Measurements from ENCODE around the gene ENPP7.

The ENPP7 gene

DNA sequence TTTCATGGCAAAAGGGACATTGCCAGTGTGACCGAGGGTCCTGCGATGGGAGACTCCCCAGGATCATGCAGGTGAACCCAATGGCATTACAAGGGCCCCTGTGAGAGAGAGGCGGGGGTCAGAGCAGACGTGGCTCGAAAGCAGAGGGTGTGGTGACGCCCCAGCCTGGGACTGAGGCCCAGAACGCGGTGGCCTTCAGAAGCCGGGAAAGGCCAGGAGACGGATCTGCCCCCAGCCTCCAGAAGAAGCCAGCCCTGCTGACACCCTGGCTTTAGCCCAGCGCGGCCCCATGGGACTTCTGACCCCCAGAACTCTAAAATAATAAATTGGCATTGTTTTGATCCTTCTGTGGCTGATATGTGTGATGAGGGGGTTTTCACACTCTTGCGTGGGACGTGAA lies 17.4 kb upstream of the ENPP7 start:
- FAIRE-seq: no peak
- TF ChIP-seq, protein P1, sequence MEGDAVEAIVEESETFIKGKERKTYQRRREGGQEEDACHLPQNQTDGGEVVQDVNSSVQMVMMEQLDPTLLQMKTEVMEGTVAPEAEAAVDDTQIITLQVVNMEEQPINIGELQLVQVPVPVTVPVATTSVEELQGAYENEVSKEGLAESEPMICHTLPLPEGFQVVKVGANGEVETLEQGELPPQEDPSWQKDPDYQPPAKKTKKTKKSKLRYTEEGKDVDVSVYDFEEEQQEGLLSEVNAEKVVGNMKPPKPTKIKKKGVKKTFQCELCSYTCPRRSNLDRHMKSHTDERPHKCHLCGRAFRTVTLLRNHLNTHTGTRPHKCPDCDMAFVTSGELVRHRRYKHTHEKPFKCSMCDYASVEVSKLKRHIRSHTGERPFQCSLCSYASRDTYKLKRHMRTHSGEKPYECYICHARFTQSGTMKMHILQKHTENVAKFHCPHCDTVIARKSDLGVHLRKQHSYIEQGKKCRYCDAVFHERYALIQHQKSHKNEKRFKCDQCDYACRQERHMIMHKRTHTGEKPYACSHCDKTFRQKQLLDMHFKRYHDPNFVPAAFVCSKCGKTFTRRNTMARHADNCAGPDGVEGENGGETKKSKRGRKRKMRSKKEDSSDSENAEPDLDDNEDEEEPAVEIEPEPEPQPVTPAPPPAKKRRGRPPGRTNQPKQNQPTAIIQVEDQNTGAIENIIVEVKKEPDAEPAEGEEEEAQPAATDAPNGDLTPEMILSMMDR (IDR thresholded peaks at IDR 0.05; ENCODE audit: insufficient read depth, missing control alignments): no peak
- DNase-seq (ENCODE audit: insufficient read length, low spot score): no peak

DNA sequence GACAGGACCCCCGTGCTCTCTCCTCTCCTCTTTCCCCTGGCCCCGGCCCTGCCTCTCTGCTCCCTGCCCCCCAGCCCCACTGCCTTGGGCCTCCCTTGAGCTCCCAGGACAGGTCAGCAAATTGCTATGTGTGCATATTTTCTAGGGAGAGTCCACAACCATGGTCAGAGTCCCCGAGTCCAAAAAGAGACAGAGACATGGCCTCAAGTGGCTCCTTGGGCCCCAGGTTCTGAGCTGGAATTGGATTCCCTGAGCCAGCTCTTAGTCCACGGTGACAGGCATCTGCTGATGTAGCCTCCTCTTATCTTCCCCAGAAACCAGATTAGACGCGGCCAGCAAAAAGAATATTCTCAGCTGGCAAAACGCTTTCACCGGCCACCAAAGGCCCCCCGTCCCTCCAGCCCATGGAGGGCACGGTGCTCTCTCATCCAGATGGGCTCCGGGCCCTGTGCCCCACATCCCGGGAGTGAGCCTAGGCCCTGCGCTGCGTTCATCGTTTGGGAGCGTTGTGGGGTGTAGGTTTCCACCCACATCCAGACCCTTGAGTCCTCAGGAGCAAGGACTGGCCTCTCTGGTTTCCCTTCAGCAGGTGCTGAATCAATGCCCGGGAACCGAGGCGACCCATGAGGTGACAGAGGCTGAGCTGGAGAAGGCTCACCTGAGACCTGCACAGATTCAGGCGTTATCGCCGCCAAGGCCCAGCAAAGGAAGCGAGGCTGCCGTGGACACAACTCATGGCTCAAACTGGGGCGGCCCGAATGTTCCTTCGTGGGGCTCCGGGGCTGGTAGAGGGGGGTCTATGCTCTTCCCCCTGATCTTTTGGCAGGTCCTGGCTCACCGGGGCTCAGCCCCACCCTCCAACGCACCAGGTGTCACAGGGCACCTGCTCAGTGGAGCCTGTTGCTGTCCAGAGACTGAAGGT lies 16.3 kb upstream of the ENPP7 start:
- FAIRE-seq (no peak), DNase-seq (ENCODE audit: insufficient read length, low spot score) (no peak)
- TF ChIP-seq, protein P1 (IDR thresholded peaks at IDR 0.05; ENCODE audit: insufficient read depth, missing control alignments): no peak

DNA sequence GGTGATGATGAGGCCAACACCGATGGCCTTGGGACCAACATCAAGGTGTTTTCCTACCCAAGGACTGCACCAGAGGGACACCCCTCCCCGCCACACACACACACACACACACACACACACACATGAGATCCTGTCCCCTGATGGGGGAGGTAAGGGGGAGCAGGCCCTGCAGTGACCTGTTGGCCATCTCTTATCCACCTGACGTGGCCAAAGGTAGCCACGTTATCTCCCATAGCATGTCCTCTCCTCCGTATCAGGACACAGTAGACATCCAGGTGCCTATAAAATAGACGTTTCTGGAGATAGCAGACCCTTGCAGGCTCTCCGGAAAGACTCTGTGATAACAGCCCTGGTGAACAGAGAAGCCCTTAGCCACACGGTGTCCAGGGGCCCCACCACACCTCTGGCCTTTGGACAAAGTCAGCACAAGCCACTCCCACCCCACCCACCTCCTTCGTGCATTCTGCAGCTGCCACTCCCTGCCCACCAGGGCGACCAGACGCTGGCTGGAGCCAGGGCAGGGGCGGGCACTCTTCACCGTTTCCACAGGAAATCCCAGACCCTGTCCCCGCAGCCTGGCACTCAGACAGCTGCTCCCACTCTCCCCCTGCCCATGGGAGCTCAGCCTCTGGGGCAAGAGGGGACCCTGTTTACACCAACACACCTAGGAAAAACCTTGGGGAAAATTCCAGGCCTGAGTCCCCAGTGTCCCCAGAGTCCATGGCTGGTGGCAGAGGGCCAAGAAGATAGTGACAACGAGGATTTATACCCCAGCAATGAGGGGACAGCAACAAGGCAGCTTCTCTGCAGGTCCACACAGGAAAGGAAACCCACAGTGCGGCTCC lies 15.4 kb upstream of the ENPP7 start:
- TF ChIP-seq, protein P1 (IDR thresholded peaks at IDR 0.05; ENCODE audit: insufficient read depth, missing control alignments): no peak
- DNase-seq (ENCODE audit: insufficient read length, low spot score) (no peak), FAIRE-seq (no peak)

DNA sequence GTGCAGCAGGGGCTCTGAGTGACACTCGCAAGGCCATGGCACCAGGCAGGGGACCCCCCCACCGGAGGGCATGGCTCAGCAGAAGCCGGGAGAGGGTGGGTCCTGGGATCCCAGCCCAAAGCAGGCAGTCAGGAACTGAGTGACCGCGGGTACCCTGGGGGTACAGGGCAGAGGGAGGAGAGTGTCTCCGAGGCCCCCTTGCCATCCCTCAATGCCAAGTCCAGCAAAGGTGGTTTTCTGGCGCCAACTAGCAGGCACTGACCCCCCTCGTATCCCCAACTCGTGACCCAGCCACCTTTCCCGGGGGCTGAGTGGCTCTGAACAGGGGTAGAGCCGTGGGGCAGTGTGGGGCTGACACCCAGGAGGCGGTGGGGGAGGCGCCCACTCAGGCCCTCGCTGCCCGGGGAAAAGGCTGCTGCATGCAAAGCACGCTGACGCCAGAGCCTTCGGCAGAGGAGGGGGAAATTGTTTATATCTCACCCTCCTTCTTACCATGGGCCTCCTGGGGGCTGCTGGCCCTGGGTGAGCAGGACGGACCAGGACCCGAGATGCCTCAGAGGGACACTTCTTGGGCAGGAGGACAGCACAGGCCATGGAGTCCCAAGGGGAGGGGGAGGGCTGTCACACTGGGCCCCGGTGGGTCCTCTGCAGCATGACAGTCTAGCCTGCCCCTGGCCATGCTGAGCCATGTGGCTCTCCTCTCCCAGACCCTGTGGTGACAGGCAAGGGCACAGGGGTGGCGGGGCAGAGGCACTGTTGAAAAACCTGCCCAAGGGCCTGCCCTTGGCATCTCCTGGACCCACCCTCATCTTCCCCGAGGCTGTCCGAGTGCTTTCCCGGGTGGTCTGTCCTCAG lies 14.6 kb upstream of the ENPP7 start:
- TF ChIP-seq, protein P1 (IDR thresholded peaks at IDR 0.05; ENCODE audit: insufficient read depth, missing control alignments): no peak
- FAIRE-seq (no peak), DNase-seq (ENCODE audit: insufficient read length, low spot score) (no peak)

DNA sequence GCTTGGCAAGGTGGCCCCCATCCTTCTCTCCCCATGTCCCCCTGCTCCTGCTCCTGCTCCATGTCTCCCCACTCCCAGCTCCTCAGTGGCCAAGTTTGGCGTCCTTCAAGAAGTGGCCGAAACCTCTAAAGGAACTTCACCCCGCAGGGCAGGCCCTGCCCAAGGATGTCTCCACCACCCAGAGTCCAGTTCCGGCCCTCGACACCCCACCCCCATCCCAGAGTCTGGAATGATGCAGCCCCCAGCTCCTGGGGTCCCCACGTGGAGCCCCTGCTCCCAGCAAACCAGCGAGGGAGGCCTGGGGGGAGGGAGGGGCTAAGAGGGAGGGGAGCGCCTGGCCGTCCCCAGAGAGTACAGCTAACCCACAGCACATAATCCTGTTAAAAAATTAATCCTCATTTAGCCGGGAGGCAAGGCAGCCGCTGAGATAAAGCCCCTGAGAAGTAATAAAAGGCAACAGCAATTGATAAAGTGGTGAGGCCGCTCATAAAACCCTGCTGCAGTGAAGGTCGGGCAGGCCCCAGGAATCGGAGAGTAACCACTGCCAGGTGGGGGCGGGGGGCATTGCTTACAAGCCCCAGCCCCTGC lies 9.9 kb upstream of the ENPP7 start:
- DNase-seq (ENCODE audit: insufficient read length, low spot score) (peak; percentile 71), FAIRE-seq (no peak)
- TF ChIP-seq, protein P1 (IDR thresholded peaks at IDR 0.05; ENCODE audit: insufficient read depth, missing control alignments): no peak

DNA sequence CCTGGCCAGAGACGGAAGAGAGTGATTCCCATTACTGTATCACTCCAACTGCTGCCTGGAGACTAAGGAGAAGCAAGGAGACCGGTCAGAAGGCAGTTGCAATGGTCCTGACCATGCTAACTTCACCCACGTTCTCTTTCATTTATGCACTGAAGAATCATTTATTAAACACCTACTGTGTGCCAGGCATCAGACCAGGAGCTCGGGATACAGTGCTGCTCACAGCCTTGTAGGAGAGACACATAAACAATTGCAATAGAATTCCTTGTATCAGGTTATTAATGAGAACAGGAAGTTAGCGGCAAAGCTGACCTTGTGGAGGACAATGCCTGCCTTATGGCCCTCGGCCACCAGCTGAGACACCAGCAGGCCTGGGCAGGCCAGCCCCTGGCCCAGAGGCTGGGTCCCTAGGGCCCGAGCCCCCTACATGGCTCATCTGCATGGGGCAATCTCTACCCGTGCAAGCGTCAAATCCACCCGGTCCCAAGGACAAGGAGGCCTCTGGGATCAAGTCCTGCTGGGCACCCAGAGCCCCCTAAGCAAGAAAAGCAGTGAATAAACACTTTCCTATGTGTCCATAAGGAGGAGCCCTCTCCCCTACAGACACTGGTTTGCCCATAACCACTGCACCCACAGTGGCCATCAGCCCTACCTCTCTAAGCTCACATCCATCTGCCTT lies 8.6 kb upstream of the ENPP7 start:
- DNase-seq (ENCODE audit: insufficient read length, low spot score): no peak
- TF ChIP-seq, protein P1 (IDR thresholded peaks at IDR 0.05; ENCODE audit: insufficient read depth, missing control alignments): peak; percentile 46
- no peak for FAIRE-seq
